ENCODE measurements around the gene EEF1E1.

The EEF1E1 gene

GRCh38 chr6:8102122-8102958 is at the start of gene EEF1E1:
EEF1E1 (minus strand) TSS chr6:8102548; CDS start chr6:8102521, 27 bp downstream.
- DNase-seq (ENCODE audit: low spot score) = peak; percentile 99

- no peak for DNase-seq (ENCODE audit: low spot score)
These were observed 47.0 kb upstream of the EEF1E1 start for GRCh38 chr6:8149350-8149749.

GRCh38 chr6:8143945-8144344 is 41.6 kb upstream of the EEF1E1 start:
- DNase-seq (ENCODE audit: low spot score) = no peak

- no peak for DNase-seq (ENCODE audit: low spot score)
These were observed 37.1 kb upstream of the EEF1E1 start for GRCh38 chr6:8139451-8139850.

- DNase-seq (ENCODE audit: low spot score) = no peak
These were observed 35.2 kb upstream of the EEF1E1 start for GRCh38 chr6:8137529-8137939.

GRCh38 chr6:8135276-8135675 is 32.9 kb upstream of the EEF1E1 start:
- DNase-seq (ENCODE audit: low spot score) = no peak

GRCh38 chr6:8132130-8132529 is 29.8 kb upstream of the EEF1E1 start:
- no peak for DNase-seq (ENCODE audit: low spot score)

GRCh38 chr6:8131265-8131897 is 29.0 kb upstream of the EEF1E1 start:
- peak; percentile 71 for DNase-seq (ENCODE audit: low spot score)

GRCh38 chr6:8130399-8130798 is 28.1 kb upstream of the EEF1E1 start:
- no peak for DNase-seq (ENCODE audit: low spot score)

GRCh38 chr6:8123236-8123635 is 20.9 kb upstream of the EEF1E1 start:
- DNase-seq (ENCODE audit: low spot score) = no peak

- DNase-seq (ENCODE audit: low spot score) = no peak
These were observed 12.6 kb upstream of the EEF1E1 start for GRCh38 chr6:8114956-8115355.

GRCh38 chr6:8113131-8113654 is 10.8 kb upstream of the EEF1E1 start:
- no peak for DNase-seq (ENCODE audit: low spot score)

- no peak for DNase-seq (ENCODE audit: low spot score)
These were observed 8.4 kb upstream of the EEF1E1 start for GRCh38 chr6:8110725-8111124.

GRCh38 chr6:8110117-8110721 is 7.9 kb upstream of the EEF1E1 start:
- DNase-seq (ENCODE audit: low spot score) = no peak

GRCh38 chr6:8108759-8109539 is 6.6 kb upstream of the EEF1E1 start:
- DNase-seq (ENCODE audit: low spot score) = no peak

- no peak for DNase-seq (ENCODE audit: low spot score)
These were observed 5.8 kb upstream of the EEF1E1 start for GRCh38 chr6:8108031-8108660.

GRCh38 chr6:8105791-8106190 is 3.4 kb upstream of the EEF1E1 start:
- DNase-seq (ENCODE audit: low spot score) = no peak

- no peak for DNase-seq (ENCODE audit: low spot score)
These were observed 1.4 kb upstream of the EEF1E1 start for GRCh38 chr6:8103726-8104125.

- DNase-seq (ENCODE audit: low spot score) = no peak
These were observed 2.0 kb downstream of the EEF1E1 start for GRCh38 chr6:8100159-8100854.

- no peak for DNase-seq (ENCODE audit: low spot score)
These were observed 11.7 kb downstream of the EEF1E1 start for GRCh38 chr6:8090650-8091049.

- DNase-seq (ENCODE audit: low spot score) = no peak
These were observed 13.5 kb downstream of the EEF1E1 start for GRCh38 chr6:8088886-8089285.

All from cerebellar cortex (tissue), 1 donor.